K562 (cell line): Measurements from ENCODE around the gene EIF3K. TPM values are rescaled to one million over a fixed set of nuclear protein-coding genes. Genes with fewer than 3 reads are reported as not detected.

ENCODE experiments used
- ATF4 ChIP-seq: fragments of 450-650 bp; formaldehyde crosslinking; IDR thresholded peaks from 2 replicates; pipeline ENCODE4 v1.4.0; 2022; ENCODE audit warnings: mild to moderate bottlenecking, moderate library complexity
- BRF1 ChIP-seq: IDR thresholded peaks from 3 replicates; pipeline ENCODE4 v1.6.1; 2011; ENCODE audit warnings: borderline replicate concordance, mild to moderate bottlenecking; ENCODE audit not compliant: insufficient read length; ENCODE audit errors: extremely low read depth
- COPS2 ChIP-seq: fragments of 450-650 bp; conservative IDR thresholded peaks from 2 replicates; pipeline ENCODE4 v1.6.1; 2016; ENCODE audit warnings: mild to moderate bottlenecking, moderate library complexity
- IRF2 ChIP-seq: sonication (generic); formaldehyde crosslinking; IDR thresholded peaks from 2 replicates; pipeline ENCODE4 v1.8.1; 2022; ENCODE audit warnings: mild to moderate bottlenecking, missing genetic modification reagents
- JUND ChIP-seq, 2 experiments: IDR thresholded peaks; 2 replicates in 1 of 2; 3 replicates in 1 of 2; pipeline ENCODE4 v1.6.1; 2011; ENCODE audit warnings: borderline replicate concordance in 2 of 2, low read depth in 2 of 2, low read length in 2 of 2, improper control_type of control experiment in 1 of 2, missing biosample characterization in 1 of 2, missing genetic modification characterization in 1 of 2, missing genetic modification reagents in 1 of 2
- MEF2A ChIP-seq: IDR thresholded peaks from 2 replicates; pipeline ENCODE4 v1.6.1; 2011; ENCODE audit warnings: low read depth, mild to moderate bottlenecking, low read length, moderate library complexity; ENCODE audit not compliant: control insufficient read depth
- NR2C2 ChIP-seq, 2 experiments: fragments of 200-800 bp in 1 of 2; sonication (Bioruptor generic) in 1 of 2; sonication (generic) in 1 of 2; formaldehyde crosslinking in 1 of 2; IDR thresholded peaks; 2 replicates each; pipeline versions ENCODE4 v1.6.1 to v1.8.0; 2016 to 2022; ENCODE audit warnings: mild to moderate bottlenecking in 1 of 2, missing compliant biosample characterization in 1 of 2, missing genetic modification characterization in 1 of 2, missing genetic modification reagents in 1 of 2
- POLR2AphosphoS2 ChIP-seq: IDR thresholded peaks from 2 replicates; pipeline ENCODE4 v1.6.1; 2012; ENCODE audit warnings: low read length, improper control_type of control experiment
- SMAD4 ChIP-seq: fragments of 250-450 bp; sonication (Bioruptor Pico); conservative IDR thresholded peaks from 2 replicates; pipeline ENCODE4 v1.8.0; 2021; ENCODE audit warnings: inconsistent platforms, mild to moderate bottlenecking, moderate library complexity
- ZKSCAN8 ChIP-seq: fragments of 200-800 bp; sonication (Bioruptor generic); IDR thresholded peaks from 2 replicates; pipeline ENCODE4 v1.6.1; 2016; ENCODE audit warnings: missing genetic modification characterization, missing compliant biosample characterization
- ZNF165 ChIP-seq: fragments of 250-450 bp; sonication (Bioruptor Pico); IDR thresholded peaks from 2 replicates; pipeline ENCODE4 v1.4.0; 2020; ENCODE audit warnings: borderline replicate concordance
- ZNF431 ChIP-seq: sonication (generic); formaldehyde crosslinking; IDR thresholded peaks from 2 replicates; pipeline ENCODE4 v1.8.0; 2022; ENCODE audit warnings: mild to moderate bottlenecking, missing genetic modification reagents
- ZNF583 ChIP-seq: fragments of 250-450 bp; sonication (Bioruptor Pico); IDR thresholded peaks from 2 replicates; pipeline ENCODE4 v1.4.0; 2020
- ZNF592 ChIP-seq: fragments of 450-650 bp; IDR thresholded peaks from 2 replicates; pipeline ENCODE4 v1.6.1; 2017; ENCODE audit warnings: antibody characterized with exemption, mild to moderate bottlenecking
- ZNF639 ChIP-seq, 2 experiments: fragments of 200-800 bp in 1 of 2; sonication (Bioruptor generic) in 1 of 2; sonication (generic) in 1 of 2; formaldehyde crosslinking in 1 of 2; IDR thresholded peaks in 1 of 2; conservative IDR thresholded peaks in 1 of 2; 2 replicates each; pipeline versions ENCODE4 v1.5.0 to v1.6.1; 2016 to 2020; ENCODE audit warnings: missing compliant biosample characterization in 1 of 2, missing genetic modification characterization in 1 of 2, missing genetic modification reagents in 1 of 2
- ZNF740 ChIP-seq, 3 experiments: fragments of 200-800 bp in 1 of 3; sonication (Bioruptor generic) in 1 of 3; sonication (generic) in 1 of 3; formaldehyde crosslinking in 1 of 3; IDR thresholded peaks; 2 replicates each; pipeline versions ENCODE4 v1.6.1 to v1.8.0; 2016 to 2022; ENCODE audit warnings: mild to moderate bottlenecking in 2 of 3, missing compliant biosample characterization in 2 of 3, missing genetic modification characterization in 2 of 3, missing genetic modification reagents in 1 of 3
- polyA plus RNA-seq, 8 experiments: library from polyadenylated mRNA; depleted of rRNA in 4 of 8; stranded (reverse) in 5 of 8; unstranded in 3 of 8; fragments of >200 nt; fragmentation: Nextera tagmentation in 2 of 8; fragmentation: Illumina TruSeq in 1 of 8; extraction: Ambion mirVana in 2 of 8; extraction: Trizol in 1 of 8; gene quantifications; 2 replicates each; pipeline versions ENCODE4 v1.2.1 to v1.2.3, GENCODE V29; 2011 to 2014; ENCODE audit warnings: inconsistent platforms in 1 of 8, missing spikeins in 1 of 8
- total RNA-seq, 7 experiments: library from RNA; depleted of rRNA in 6 of 7; stranded (reverse); fragments of >200 nt in 6 of 7; fragmentation: Illumina TruSeq in 2 of 7; extraction: Trizol in 2 of 7; gene quantifications; 2 replicates each; pipeline versions ENCODE4 v1.2.1 to v1.2.3, GENCODE V29; 2011 to 2021; ENCODE audit warnings: low replicate concordance in 1 of 7

Gene EIF3K
- total and polyA plus RNA-seq, 9 of the 15 experiments (the other 6 are each of a cell fraction or from before 2014, with no cell fraction given): 387 to 1,827 (median 733) TPM

GRCh38 chr19:38684078-38684861, 65.3 kb downstream of the EIF3K start (continued):
- TF ChIP-seq JUND (IDR thresholded peaks at IDR 0.05; ENCODE audit: borderline replicate concordance, low read depth, low read length) (peak; percentile 30; the same call in 1 of the 2 replicates), JUND (tag; IDR thresholded peaks at IDR 0.05; ENCODE audit: borderline replicate concordance, low read depth, low read length) (no peak; the same call in 1 of the 3 replicates), ZKSCAN8 (peak; percentile 99), POLR2AphosphoS2 (no peak), ZNF639 (CRISPR knock-in tag; conservative IDR thresholded peaks at IDR 0.05 in 1 of 2, IDR thresholded peaks at IDR 0.05 in 1 of 2) (peak in 1 of 2 experiments; percentile 80; a peak in 1 of 4 replicates), ZNF583 (CRISPR knock-in tag) (peak; percentile 49; the same call in 1 of the 2 replicates), ZNF592 (peak; percentile 66), SMAD4 (peak; percentile 55; the same call in 1 of the 2 replicates), BRF1 (no peak), ZNF165 (CRISPR knock-in tag) (0 out of 2 replicates have a peak, but pooled peaks have one; percentile 4), MEF2A (peak; percentile 56; the same call in 1 of the 2 replicates), ZNF431 (CRISPR knock-in tag) (no peak), IRF2 (no peak), COPS2 (no peak), ATF4 (CRISPR knock-in tag) (0 out of 2 replicates have a peak, but pooled peaks have one; percentile 19), NR2C2 (CRISPR knock-in tag; IDR thresholded peaks at IDR 0.05) (no peak), NR2C2 (tag; IDR thresholded peaks at IDR 0.05) (peak; percentile 75), ZNF740 (CRISPR knock-in tag; IDR thresholded peaks at IDR 0.05) (no peak), ZNF740 (tag; IDR thresholded peaks at IDR 0.05) (peak in 1 of 2 experiments; percentile 70; a peak in 2 of 4 replicates)
